ENCODE measurements around the gene PPP2R2C. TPM values are rescaled to one million over a fixed set of nuclear protein-coding genes. Genes with fewer than 3 reads are reported as not detected.

The PPP2R2C gene
- polyA plus RNA-seq, 1 of the 3 experiments (the other 2 are of a cell fraction), result 0.21 TPM

DNA sequence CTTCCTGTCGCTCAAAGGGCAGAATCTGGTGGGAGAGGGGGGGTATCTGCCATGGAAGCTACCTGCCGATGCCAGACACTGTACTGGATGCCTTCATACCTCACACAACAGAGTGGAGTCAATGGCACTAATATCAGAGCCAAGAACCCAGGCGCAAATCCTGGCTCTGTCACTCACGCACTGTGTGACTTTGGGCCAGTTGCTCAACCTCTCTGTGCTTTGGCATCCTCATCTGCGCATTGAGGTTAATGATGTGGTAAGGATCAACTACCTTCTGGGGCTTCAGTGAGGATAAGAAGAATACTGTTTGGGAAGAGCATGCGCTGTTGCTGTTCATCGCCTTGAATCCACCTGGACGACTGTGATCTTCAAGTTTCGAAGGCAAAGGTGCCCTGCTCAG is 70.6 kb downstream of the PPP2R2C start:
- H3K4me2 ChIP-seq, result no peak overlapping the region
- TF ChIP-seq NRF1 (IDR thresholded peaks at IDR 0.05; ENCODE audit: low read depth, low read length) (no peak), SMC3 (IDR thresholded peaks at IDR 0.05; ENCODE audit: low read depth, low read length) (no peak), TCF12 (IDR thresholded peaks at IDR 0.05) (no peak), POLR2AphosphoS5 (IDR thresholded peaks at IDR 0.05; ENCODE audit: low read depth, low read length) (no peak), FOXM1 (IDR thresholded peaks at IDR 0.05; ENCODE audit: low read depth) (no peak), GATA2 (CRISPR knock-in tag; IDR thresholded peaks at IDR 0.05) (no peak), RCOR1 (IDR thresholded peaks at IDR 0.05; ENCODE audit: low read length) (no peak), NFIC (IDR thresholded peaks at IDR 0.05; ENCODE audit: borderline replicate concordance) (no peak), RAD21 (IDR thresholded peaks at IDR 0.05; ENCODE audit: low read length) (no peak), TEAD4 (IDR thresholded peaks at IDR 0.05; ENCODE audit: borderline replicate concordance, insufficient read depth) (no peak), EZH2phosphoT487 (IDR thresholded peaks at IDR 0.05; ENCODE audit: borderline replicate concordance, low read depth) (no peak), MXI1 (IDR thresholded peaks at IDR 0.05; ENCODE audit: low read depth, low read length) (no peak)
- TF ChIP-seq, protein P1, sequence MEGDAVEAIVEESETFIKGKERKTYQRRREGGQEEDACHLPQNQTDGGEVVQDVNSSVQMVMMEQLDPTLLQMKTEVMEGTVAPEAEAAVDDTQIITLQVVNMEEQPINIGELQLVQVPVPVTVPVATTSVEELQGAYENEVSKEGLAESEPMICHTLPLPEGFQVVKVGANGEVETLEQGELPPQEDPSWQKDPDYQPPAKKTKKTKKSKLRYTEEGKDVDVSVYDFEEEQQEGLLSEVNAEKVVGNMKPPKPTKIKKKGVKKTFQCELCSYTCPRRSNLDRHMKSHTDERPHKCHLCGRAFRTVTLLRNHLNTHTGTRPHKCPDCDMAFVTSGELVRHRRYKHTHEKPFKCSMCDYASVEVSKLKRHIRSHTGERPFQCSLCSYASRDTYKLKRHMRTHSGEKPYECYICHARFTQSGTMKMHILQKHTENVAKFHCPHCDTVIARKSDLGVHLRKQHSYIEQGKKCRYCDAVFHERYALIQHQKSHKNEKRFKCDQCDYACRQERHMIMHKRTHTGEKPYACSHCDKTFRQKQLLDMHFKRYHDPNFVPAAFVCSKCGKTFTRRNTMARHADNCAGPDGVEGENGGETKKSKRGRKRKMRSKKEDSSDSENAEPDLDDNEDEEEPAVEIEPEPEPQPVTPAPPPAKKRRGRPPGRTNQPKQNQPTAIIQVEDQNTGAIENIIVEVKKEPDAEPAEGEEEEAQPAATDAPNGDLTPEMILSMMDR (IDR thresholded peaks at IDR 0.05), result no peak
- TF ChIP-seq, protein P2, sequence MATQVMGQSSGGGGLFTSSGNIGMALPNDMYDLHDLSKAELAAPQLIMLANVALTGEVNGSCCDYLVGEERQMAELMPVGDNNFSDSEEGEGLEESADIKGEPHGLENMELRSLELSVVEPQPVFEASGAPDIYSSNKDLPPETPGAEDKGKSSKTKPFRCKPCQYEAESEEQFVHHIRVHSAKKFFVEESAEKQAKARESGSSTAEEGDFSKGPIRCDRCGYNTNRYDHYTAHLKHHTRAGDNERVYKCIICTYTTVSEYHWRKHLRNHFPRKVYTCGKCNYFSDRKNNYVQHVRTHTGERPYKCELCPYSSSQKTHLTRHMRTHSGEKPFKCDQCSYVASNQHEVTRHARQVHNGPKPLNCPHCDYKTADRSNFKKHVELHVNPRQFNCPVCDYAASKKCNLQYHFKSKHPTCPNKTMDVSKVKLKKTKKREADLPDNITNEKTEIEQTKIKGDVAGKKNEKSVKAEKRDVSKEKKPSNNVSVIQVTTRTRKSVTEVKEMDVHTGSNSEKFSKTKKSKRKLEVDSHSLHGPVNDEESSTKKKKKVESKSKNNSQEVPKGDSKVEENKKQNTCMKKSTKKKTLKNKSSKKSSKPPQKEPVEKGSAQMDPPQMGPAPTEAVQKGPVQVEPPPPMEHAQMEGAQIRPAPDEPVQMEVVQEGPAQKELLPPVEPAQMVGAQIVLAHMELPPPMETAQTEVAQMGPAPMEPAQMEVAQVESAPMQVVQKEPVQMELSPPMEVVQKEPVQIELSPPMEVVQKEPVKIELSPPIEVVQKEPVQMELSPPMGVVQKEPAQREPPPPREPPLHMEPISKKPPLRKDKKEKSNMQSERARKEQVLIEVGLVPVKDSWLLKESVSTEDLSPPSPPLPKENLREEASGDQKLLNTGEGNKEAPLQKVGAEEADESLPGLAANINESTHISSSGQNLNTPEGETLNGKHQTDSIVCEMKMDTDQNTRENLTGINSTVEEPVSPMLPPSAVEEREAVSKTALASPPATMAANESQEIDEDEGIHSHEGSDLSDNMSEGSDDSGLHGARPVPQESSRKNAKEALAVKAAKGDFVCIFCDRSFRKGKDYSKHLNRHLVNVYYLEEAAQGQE (IDR thresholded peaks at IDR 0.05; ENCODE audit: low read depth, low read length), result no peak
- TF ChIP-seq, protein P3, sequence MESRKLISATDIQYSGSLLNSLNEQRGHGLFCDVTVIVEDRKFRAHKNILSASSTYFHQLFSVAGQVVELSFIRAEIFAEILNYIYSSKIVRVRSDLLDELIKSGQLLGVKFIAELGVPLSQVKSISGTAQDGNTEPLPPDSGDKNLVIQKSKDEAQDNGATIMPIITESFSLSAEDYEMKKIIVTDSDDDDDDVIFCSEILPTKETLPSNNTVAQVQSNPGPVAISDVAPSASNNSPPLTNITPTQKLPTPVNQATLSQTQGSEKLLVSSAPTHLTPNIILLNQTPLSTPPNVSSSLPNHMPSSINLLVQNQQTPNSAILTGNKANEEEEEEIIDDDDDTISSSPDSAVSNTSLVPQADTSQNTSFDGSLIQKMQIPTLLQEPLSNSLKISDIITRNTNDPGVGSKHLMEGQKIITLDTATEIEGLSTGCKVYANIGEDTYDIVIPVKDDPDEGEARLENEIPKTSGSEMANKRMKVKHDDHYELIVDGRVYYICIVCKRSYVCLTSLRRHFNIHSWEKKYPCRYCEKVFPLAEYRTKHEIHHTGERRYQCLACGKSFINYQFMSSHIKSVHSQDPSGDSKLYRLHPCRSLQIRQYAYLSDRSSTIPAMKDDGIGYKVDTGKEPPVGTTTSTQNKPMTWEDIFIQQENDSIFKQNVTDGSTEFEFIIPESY (IDR thresholded peaks at IDR 0.05; ENCODE audit: borderline replicate concordance, low read depth), result no peak
- TF ChIP-seq, protein P4, sequence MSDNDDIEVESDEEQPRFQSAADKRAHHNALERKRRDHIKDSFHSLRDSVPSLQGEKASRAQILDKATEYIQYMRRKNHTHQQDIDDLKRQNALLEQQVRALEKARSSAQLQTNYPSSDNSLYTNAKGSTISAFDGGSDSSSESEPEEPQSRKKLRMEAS (IDR thresholded peaks at IDR 0.05; ENCODE audit: low read depth), result no peak
- TF ChIP-seq, protein P5, sequence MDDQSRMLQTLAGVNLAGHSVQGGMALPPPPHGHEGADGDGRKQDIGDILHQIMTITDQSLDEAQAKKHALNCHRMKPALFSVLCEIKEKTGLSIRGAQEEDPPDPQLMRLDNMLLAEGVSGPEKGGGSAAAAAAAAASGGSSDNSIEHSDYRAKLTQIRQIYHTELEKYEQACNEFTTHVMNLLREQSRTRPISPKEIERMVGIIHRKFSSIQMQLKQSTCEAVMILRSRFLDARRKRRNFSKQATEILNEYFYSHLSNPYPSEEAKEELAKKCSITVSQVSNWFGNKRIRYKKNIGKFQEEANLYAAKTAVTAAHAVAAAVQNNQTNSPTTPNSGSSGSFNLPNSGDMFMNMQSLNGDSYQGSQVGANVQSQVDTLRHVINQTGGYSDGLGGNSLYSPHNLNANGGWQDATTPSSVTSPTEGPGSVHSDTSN (IDR thresholded peaks at IDR 0.05), result no peak
- TF ChIP-seq, protein P6, sequence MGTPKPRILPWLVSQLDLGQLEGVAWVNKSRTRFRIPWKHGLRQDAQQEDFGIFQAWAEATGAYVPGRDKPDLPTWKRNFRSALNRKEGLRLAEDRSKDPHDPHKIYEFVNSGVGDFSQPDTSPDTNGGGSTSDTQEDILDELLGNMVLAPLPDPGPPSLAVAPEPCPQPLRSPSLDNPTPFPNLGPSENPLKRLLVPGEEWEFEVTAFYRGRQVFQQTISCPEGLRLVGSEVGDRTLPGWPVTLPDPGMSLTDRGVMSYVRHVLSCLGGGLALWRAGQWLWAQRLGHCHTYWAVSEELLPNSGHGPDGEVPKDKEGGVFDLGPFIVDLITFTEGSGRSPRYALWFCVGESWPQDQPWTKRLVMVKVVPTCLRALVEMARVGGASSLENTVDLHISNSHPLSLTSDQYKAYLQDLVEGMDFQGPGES (IDR thresholded peaks at IDR 0.05; ENCODE audit: low read depth, low read length), result no peak
- H3K9me3 ChIP-seq, result no peaks in the 10 kb centered on the region
- H3K79me2 ChIP-seq (ENCODE audit: insufficient read depth), result no peaks in the 10 kb centered on the region
- no peak overlapping the region for H3K9ac ChIP-seq
- no peaks in the 10 kb centered on the region for H3F3A ChIP-seq (replicated peaks; ENCODE audit: insufficient read depth)
- ChIA-PET CTCF (interaction anchor here (1.0 to 4.2 kb wide), 2 partner anchors 74 to 145 kb away, joined by 3 to 18 read pairs; no protein-coding TSS in a partner anchor), POLR2A (interaction anchor here (0.6 kb wide), 1 partner anchor 20 kb away, joined by 4 read pairs; no protein-coding TSS in a partner anchor)
- no peaks in the 10 kb centered on the region for H3K36me3 ChIP-seq (replicated peaks in 1 of 2; ENCODE audit: control insufficient read depth in 1 of 2, insufficient read depth in 2 of 2, low read length in 1 of 2)
- no peak overlapping the region for H2AFZ ChIP-seq (ENCODE audit: low read depth)
- H3K4me3 ChIP-seq (ENCODE audit: low read depth in 2 of 2, low read length in 1 of 2), result no peak overlapping the region
- no peak for DNase-seq
- peaks cover 0 to 13% of the 10 kb centered on the region in 2 experiments; a peak in 2 of 4 replicates for H3K4me1 ChIP-seq (ENCODE audit: control insufficient read depth in 1 of 2, insufficient read depth in 2 of 2, low read depth in 1 of 2, low read length in 1 of 2)
- H3K27me3 ChIP-seq (ENCODE audit: insufficient read depth), result no peaks in the 10 kb centered on the region
- WGBS (ENCODE audit: low lambda C conversion rate), result 57% methylated on average over 8 of the region's 9 CpGs
- no peaks in the 10 kb centered on the region for H3K9me2 ChIP-seq
- no peaks in the 10 kb centered on the region for H4K20me1 ChIP-seq (ENCODE audit: insufficient read depth)
- no peak overlapping the region for H3K27ac ChIP-seq (ENCODE audit: low read depth in 2 of 2, low read length in 1 of 2)

Measured in SK-N-SH (cell line).